Measurements from ENCODE around the gene ESRRB. TPM values are rescaled to one million over a fixed set of nuclear protein-coding genes. Genes with fewer than 3 reads are reported as not detected.

Gene ESRRB
- total RNA-seq, 6 donors from 2014 or later, result 0.15 to 1.6 (median 0.30) TPM; not detected in 2

GRCh38 chr14:76394569-76394968 is 18.6 kb downstream of the ESRRB start:
- 80 to 88% methylated on average over 3 to 5 of the region's 5 CpGs for WGBS, 2 donors
- Histone ChIP-seq H3K27ac (no peak overlapping the region), H3K4me1 (no peaks in the 10 kb centered on the region), H3K9me3 (no peaks in the 10 kb centered on the region), H3K27me3 (no peaks in the 10 kb centered on the region), H3K4me3 (no peak overlapping the region), H3K36me3 (no peaks in the 10 kb centered on the region)
- ATAC-seq (ENCODE audit: low FRiP score in 2 of 2) (no peak), DNase-seq (no peak)
- TF ChIP-seq, protein P1, sequence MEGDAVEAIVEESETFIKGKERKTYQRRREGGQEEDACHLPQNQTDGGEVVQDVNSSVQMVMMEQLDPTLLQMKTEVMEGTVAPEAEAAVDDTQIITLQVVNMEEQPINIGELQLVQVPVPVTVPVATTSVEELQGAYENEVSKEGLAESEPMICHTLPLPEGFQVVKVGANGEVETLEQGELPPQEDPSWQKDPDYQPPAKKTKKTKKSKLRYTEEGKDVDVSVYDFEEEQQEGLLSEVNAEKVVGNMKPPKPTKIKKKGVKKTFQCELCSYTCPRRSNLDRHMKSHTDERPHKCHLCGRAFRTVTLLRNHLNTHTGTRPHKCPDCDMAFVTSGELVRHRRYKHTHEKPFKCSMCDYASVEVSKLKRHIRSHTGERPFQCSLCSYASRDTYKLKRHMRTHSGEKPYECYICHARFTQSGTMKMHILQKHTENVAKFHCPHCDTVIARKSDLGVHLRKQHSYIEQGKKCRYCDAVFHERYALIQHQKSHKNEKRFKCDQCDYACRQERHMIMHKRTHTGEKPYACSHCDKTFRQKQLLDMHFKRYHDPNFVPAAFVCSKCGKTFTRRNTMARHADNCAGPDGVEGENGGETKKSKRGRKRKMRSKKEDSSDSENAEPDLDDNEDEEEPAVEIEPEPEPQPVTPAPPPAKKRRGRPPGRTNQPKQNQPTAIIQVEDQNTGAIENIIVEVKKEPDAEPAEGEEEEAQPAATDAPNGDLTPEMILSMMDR (IDR thresholded peaks at IDR 0.05), result no peak
- TF ChIP-seq EP300 (IDR thresholded peaks at IDR 0.05) (no peak), POLR2A (IDR thresholded peaks at IDR 0.05) (no peak), POLR2AphosphoS5 (IDR thresholded peaks at IDR 0.05) (no peak)

DNA sequence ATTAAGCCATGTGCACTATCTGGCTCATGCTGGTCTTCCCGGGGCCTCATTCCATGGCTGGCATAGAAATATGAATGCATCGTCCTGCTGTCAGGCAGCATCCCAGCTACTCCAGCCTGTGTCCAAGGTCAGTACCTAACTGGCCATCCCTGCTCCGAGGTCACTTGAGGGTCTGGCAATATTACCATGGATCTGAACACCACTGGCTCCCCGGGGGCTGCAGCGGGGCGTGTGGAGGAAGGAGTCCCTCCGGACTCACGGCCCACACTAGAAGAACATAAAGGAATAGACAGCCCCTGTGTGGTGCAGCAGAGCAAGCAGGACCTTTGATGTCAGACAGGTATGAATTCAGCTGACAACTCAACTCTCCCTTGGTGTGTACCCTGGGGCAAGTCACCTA is 19.2 kb downstream of the ESRRB start:
- H3K27ac ChIP-seq, result no peak overlapping the region
- no peak for TF ChIP-seq EP300 (IDR thresholded peaks at IDR 0.05)
- no peak for TF ChIP-seq POLR2A (IDR thresholded peaks at IDR 0.05)
- no peak for TF ChIP-seq POLR2AphosphoS5 (IDR thresholded peaks at IDR 0.05)
- TF ChIP-seq, protein P1 (IDR thresholded peaks at IDR 0.05), result no peak
- 83 to 91% methylated on average over 6 to 8 of the region's 8 CpGs for WGBS, 2 donors
- ATAC-seq (ENCODE audit: low FRiP score in 2 of 2) (no peak), DNase-seq (peak in 1 of 2 donors; percentile 66)
- H3K4me3 ChIP-seq, result no peak overlapping the region
- no peaks in the 10 kb centered on the region for H3K27me3 ChIP-seq
- H3K4me1 ChIP-seq, result no peaks in the 10 kb centered on the region
- H3K9me3 ChIP-seq, result no peaks in the 10 kb centered on the region
- no peaks in the 10 kb centered on the region for H3K36me3 ChIP-seq

DNA sequence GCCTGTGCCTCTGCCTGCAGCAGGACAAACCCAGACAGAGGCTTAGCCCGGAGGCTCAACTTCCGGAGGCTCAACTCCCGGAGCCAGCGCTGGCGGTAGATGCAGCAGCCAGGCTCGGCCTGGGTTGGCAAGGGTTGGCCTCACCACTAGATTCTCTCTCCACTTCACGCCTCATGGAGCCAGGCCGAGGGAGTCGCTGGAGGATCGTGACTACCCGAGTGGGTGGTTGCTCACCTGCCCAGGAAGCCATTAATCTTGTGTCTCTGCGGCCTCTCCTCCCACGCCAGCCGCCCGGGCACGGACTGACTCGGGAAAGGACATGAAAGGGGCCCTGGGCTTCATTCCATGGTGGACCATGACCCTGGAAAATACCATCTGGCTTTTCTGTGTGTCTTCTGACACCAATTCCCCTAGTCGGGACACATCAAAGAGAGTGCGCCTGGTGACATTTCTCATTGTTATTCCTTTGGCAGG is 20.8 kb downstream of the ESRRB start:
- Histone ChIP-seq H3K27ac (no peak overlapping the region), H3K4me1 (no peaks in the 10 kb centered on the region), H3K27me3 (no peaks in the 10 kb centered on the region), H3K4me3 (no peak overlapping the region), H3K9me3 (no peaks in the 10 kb centered on the region), H3K36me3 (no peaks in the 10 kb centered on the region)
- 69 to 77% methylated on average over 11 to 19 of the region's 19 CpGs for WGBS, 2 donors
- DNase-seq (peak in 1 of 2 donors; percentile 71), ATAC-seq (ENCODE audit: low FRiP score in 2 of 2) (no peak)
- TF ChIP-seq POLR2AphosphoS5 (IDR thresholded peaks at IDR 0.05), result no peak
- TF ChIP-seq, protein P1 (IDR thresholded peaks at IDR 0.05), result no peak
- TF ChIP-seq POLR2A (IDR thresholded peaks at IDR 0.05), result no peak
- TF ChIP-seq EP300 (IDR thresholded peaks at IDR 0.05), result no peak

DNA sequence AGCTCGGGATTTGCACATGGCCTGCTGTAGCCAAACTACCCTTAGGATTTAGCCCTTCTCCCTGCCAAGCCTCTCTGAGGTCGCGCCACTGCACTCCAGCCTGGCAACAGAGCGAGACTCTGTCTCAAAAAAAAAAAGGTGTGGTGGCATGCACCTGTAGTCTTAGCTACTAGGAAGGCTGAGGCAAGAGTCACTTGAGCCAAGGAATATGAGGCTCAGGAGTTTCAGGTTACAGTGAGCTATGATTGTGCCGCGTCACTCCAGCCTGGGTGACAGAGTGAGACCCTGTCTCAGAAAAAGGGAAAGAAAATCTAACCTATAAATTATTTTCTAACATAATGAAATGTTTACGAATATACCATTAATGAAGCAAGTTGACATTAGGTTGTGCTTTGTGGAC is 29.7 kb downstream of the ESRRB start:
- ATAC-seq (ENCODE audit: low FRiP score in 2 of 2), result no peak
- Histone ChIP-seq H3K4me1 (no peaks in the 10 kb centered on the region), H3K27me3 (no peaks in the 10 kb centered on the region), H3K4me3 (no peak overlapping the region), H3K36me3 (no peaks in the 10 kb centered on the region), H3K27ac (no peak overlapping the region), H3K9me3 (no peaks in the 10 kb centered on the region)
- DNase-seq, result no peak
- no peak for TF ChIP-seq POLR2A (IDR thresholded peaks at IDR 0.05)
- no peak for TF ChIP-seq EP300 (IDR thresholded peaks at IDR 0.05)
- TF ChIP-seq POLR2AphosphoS5 (IDR thresholded peaks at IDR 0.05), result no peak
- TF ChIP-seq, protein P1 (IDR thresholded peaks at IDR 0.05), result no peak
- 82% methylated on average over 7 of the region's 7 CpGs for WGBS, 2 donors

DNA sequence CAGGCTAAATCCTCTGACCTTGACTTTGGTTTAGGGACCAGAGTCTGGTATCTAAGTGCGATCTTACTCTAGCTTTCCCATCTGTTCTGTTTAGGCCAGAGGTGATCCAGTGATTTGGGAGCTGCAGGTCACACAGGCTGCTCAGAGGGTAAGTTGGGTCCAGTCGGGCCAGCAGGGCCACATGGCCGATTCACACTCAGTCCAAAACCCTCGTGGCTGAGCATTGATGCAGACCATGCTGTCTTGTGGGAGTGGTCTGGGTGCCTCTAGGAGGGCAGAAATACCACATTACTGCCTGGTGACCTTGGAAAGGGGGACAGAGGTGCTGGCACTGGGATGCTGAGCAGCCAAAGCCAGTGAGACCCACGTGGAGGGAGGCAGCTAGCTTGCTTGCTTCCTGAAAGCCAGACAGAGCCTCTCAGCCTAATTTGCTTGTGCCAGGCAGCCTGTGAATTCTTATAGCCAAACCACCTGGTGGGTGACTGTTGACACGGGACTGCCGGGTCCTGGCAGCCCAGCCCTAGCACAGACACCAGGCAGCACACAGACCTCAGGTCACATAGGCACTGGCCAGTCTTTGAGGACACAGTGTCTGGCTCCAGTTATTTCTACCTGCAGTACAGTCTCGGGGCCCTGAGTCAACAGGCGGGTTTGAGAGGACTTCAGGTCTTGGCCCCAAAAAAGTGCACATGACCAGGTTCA is 31.7 kb downstream of the ESRRB start:
- ATAC-seq (ENCODE audit: low FRiP score in 2 of 2) (peak; percentile 17 to 44), DNase-seq (no peak)
- WGBS, 2 donors, result 71 to 80% methylated on average over 5 to 9 of the region's 9 CpGs

More for the DNA sequence above, 31.7 kb downstream of the ESRRB start:
- H3K27ac ChIP-seq, result no peak overlapping the region
- TF ChIP-seq, protein P1 (IDR thresholded peaks at IDR 0.05), result no peak
- TF ChIP-seq EP300 (IDR thresholded peaks at IDR 0.05) (no peak), POLR2A (IDR thresholded peaks at IDR 0.05) (no peak), POLR2AphosphoS5 (IDR thresholded peaks at IDR 0.05) (no peak)
- no peaks in the 10 kb centered on the region for H3K27me3 ChIP-seq
- no peaks in the 10 kb centered on the region for H3K9me3 ChIP-seq
- no peaks in the 10 kb centered on the region for H3K4me1 ChIP-seq
- no peak overlapping the region for H3K4me3 ChIP-seq
- no peaks in the 10 kb centered on the region for H3K36me3 ChIP-seq
